Activated naive CD4-positive, alpha-beta T cell treated with anti-CD3 and anti-CD28 coated beads for 36 hours (primary cell): Measurements from ENCODE around the gene C1orf56. TPM values are rescaled to one million over a fixed set of nuclear protein-coding genes. Genes with fewer than 3 reads are reported as not detected.

Source experiments
- CTCF ChIA-PET: fragments of 350-600 bp; sonication (Branson Sonifier 250); formaldehyde crosslinking; loops from one replicate; lab custom pipeline; 2021; ENCODE audit warnings: antibody characterized with exemption; lab: Charles Lee
- DNase-seq: peaks from one replicate; pipeline ENCODE4 v3.0.0-alpha.2; 2020
- H3K27ac Mint-ChIP-seq: one replicate; pipeline ENCODE4 v1.8.0; 2021; ENCODE audit warnings: mild to moderate bottlenecking, mixed read lengths
- H3K27me3 Mint-ChIP-seq: one replicate; pipeline ENCODE4 v1.8.0; 2021; ENCODE audit warnings: low read depth, mixed read lengths
- H3K36me3 Mint-ChIP-seq: one replicate; pipeline ENCODE4 v1.8.0; 2021; ENCODE audit warnings: low read depth, mixed read lengths
- H3K4me1 Mint-ChIP-seq: one replicate; pipeline ENCODE4 v1.8.0; 2021; ENCODE audit warnings: low read depth, mixed read lengths
- H3K4me3 Mint-ChIP-seq: one replicate; pipeline ENCODE4 v1.8.0; 2021; ENCODE audit warnings: mild to moderate bottlenecking, moderate library complexity, mixed read lengths
- H3K9me3 Mint-ChIP-seq: one replicate; pipeline ENCODE4 v1.8.0; 2021; ENCODE audit warnings: mixed read lengths
- intact Hi-C: fragments of 100-400 bp; cut with micrococcal nuclease; formaldehyde crosslinking; loops from one replicate; pipeline ENCODE4 v1.15.1; 2023
- total RNA-seq, 2 experiments: library from RNA; stranded (reverse); gene quantifications; one replicate each; pipeline ENCODE4 v1.2.3, GENCODE V29; 2021

The C1orf56 gene
- total RNA-seq, 2 experiments from 2014 or later: 0.49 to 0.57 TPM

DNA sequence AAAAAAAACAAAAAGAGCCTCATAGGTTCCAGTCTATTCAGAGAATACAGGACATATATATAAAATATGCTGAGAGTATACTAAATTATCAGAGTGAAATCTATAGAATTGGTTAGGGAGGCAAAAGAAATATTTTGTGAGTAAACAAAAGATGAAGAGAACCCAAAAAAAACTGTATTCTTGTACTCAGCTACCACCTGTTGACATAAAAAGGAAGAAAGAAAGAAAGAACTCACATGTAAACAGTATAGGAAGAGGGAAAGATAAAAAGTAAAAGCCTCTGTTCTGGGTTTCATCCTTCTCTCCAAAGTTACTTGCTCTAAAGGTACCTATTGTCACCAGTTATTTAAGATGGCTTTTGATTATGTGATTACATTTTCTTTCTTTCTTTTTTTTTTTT lies 21.1 kb upstream of the C1orf56 start:
- Mint-ChIP-seq H3K27ac (no peak overlapping the region), H3K4me3 (no peak overlapping the region), H3K9me3 (no peaks in the 10 kb centered on the region), H3K36me3 (peaks cover 11% of the 10 kb centered on the region), H3K4me1 (peaks cover 6% of the 10 kb centered on the region), H3K27me3 (no peaks in the 10 kb centered on the region)
- DNase-seq: no peak
- intact Hi-C loops: no loop called here
- CTCF ChIA-PET: interaction anchor here (1.2 to 3.3 kb wide), 3 partner anchors 21 to 130 kb away, joined by 6 to 30 read pairs (median 24); partner anchors contain the start of genes C1orf56 and TNFAIP8L2

GRCh38 chr1:151032164-151032563 lies 15.4 kb upstream of the C1orf56 start:
- no peak for DNase-seq
- Mint-ChIP-seq H3K9me3 (no peaks in the 10 kb centered on the region), H3K27ac (no peak overlapping the region), H3K4me1 (no peaks in the 10 kb centered on the region), H3K36me3 (peaks cover 23% of the 10 kb centered on the region), H3K4me3 (no peak overlapping the region), H3K27me3 (no peaks in the 10 kb centered on the region)
- CTCF ChIA-PET: interaction anchor here (0.5 to 1.7 kb wide), 3 partner anchors 68 to 223 kb away, joined by 3 to 4 read pairs (median 4); no protein-coding TSS in a partner anchor
- intact Hi-C loops: no loop called here

- Mint-ChIP-seq H3K36me3 (peaks cover 16% of the 10 kb centered on the region), H3K4me3 (no peak overlapping the region), H3K27me3 (no peaks in the 10 kb centered on the region), H3K9me3 (no peaks in the 10 kb centered on the region), H3K27ac (no peak overlapping the region), H3K4me1 (no peaks in the 10 kb centered on the region)
- intact Hi-C loops: no loop called here
- CTCF ChIA-PET: interaction anchor here (0.6 kb wide), 1 partner anchor 88 kb away, joined by 3 read pairs; no protein-coding TSS in a partner anchor
- no peak for DNase-seq
Observed at GRCh38 chr1:151035167-151035566, 12.4 kb upstream of the C1orf56 start.

GRCh38 chr1:151036356-151036755 lies 11.2 kb upstream of the C1orf56 start, which contains the start of gene BNIPL:
BNIPL (plus strand) TSS chr1:151036586; CDS start chr1:151036726, 140 bp downstream.
- CTCF ChIA-PET: interaction anchor here (0.6 to 1.6 kb wide), 4 partner anchors 11 to 180 kb away, joined by 3 to 4 read pairs (median 4); no protein-coding TSS in a partner anchor
- Mint-ChIP-seq H3K4me1 (no peaks in the 10 kb centered on the region), H3K36me3 (peaks cover 16% of the 10 kb centered on the region), H3K27ac (no peak within 1 kb of the TSS), H3K9me3 (no peaks in the 10 kb centered on the region), H3K27me3 (no peaks in the 10 kb centered on the region), H3K4me3 (no peak within 1 kb of the TSS)
- DNase-seq: no peak
- intact Hi-C loops: no loop called here

DNA sequence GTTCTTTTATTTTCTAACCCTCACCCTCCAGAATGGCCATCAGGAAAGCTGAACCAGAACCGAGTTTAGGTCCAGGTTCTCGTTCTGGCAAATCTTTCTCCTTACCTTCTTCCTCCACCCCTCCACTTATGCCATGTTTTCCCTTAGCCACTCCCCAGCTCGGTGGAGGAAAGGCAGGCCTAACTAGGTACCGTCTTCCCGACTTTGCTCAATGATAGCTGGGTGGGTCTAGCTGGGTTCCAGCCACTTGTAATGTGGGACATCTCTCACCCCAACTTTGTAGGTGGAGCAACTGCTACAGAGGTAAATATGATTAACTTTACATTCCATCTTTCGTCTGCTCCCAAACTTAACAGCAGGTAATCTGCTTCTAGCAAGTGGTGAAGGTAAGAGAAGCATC lies 10.5 kb upstream of the C1orf56 start:
- no peaks in the 10 kb centered on the region for H3K9me3 Mint-ChIP-seq
- no peak overlapping the region for H3K27ac Mint-ChIP-seq
- no peak overlapping the region for H3K4me3 Mint-ChIP-seq
- CTCF ChIA-PET: interaction anchor here (0.6 to 1.6 kb wide), 3 partner anchors 12 to 181 kb away, joined by 3 to 4 read pairs (median 4); no protein-coding TSS in a partner anchor
- H3K4me1 Mint-ChIP-seq: no peaks in the 10 kb centered on the region
- H3K27me3 Mint-ChIP-seq: no peaks in the 10 kb centered on the region
- intact Hi-C loops: no loop called here
- no peak for DNase-seq
- H3K36me3 Mint-ChIP-seq: peaks cover 13% of the 10 kb centered on the region

DNA sequence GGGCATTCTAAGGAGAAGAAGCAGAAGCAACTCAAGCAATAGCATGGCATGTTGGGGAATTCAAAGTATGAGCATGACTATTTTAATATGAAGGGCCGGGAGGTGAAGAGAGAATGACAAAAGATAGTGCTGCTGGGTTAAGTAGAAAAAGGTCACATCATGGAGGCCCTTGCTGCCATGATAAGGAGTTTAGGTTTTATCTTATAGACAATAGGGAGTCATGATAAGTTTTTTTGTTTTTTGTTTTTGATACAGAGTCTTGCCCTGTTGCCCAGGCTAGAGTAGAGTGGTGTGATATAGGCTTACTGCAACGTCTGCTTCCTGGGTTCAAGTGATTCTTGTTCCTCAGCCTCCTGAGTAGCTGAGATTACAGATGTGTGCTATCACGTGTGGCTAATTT lies 8.0 kb upstream of the C1orf56 start:
- intact Hi-C loops: no loop called here
- Mint-ChIP-seq H3K27me3 (no peaks in the 10 kb centered on the region), H3K9me3 (no peaks in the 10 kb centered on the region), H3K27ac (no peak overlapping the region), H3K4me3 (no peak overlapping the region), H3K36me3 (peaks cover 7% of the 10 kb centered on the region), H3K4me1 (peaks cover 8% of the 10 kb centered on the region)
- CTCF ChIA-PET: interaction anchor here (1.1 kb wide), 1 partner anchor 43 kb away, joined by 4 read pairs; no protein-coding TSS in a partner anchor
- no peak for DNase-seq

GRCh38 chr1:151043163-151043562 lies 4.4 kb upstream of the C1orf56 start:
- no peak overlapping the region for H3K27ac Mint-ChIP-seq
- H3K9me3 Mint-ChIP-seq: no peaks in the 10 kb centered on the region
- peak; percentile 32 for DNase-seq
- no peaks in the 10 kb centered on the region for H3K36me3 Mint-ChIP-seq
- H3K4me1 Mint-ChIP-seq: peaks cover 22% of the 10 kb centered on the region
- CTCF ChIA-PET: interaction anchor here (0.6 to 2.0 kb wide), 6 partner anchors 18 to 954 kb away, joined by 3 to 9 read pairs (median 4); no protein-coding TSS in a partner anchor
- no peaks in the 10 kb centered on the region for H3K27me3 Mint-ChIP-seq
- intact Hi-C loops: no loop called here
- H3K4me3 Mint-ChIP-seq: no peak overlapping the region

- no peaks in the 10 kb centered on the region for H3K27me3 Mint-ChIP-seq
- peaks cover 7% of the 10 kb centered on the region for H3K36me3 Mint-ChIP-seq
- peak overlapping the region; percentile 87 for H3K4me3 Mint-ChIP-seq
- CTCF ChIA-PET: interaction anchor here (0.5 to 3.7 kb wide), 11 partner anchors 9 to 189 kb away, joined by 3 to 24 read pairs (median 4); partner anchors contain the start of genes CDC42SE1, MINDY1, MLLT11 and TNFAIP8L2
- intact Hi-C loops: loop anchor here (2.0 kb wide), 1 partner anchor 39 kb away; the partner anchor contains the start of gene PRUNE1
- peak overlapping the region; percentile 78 for H3K27ac Mint-ChIP-seq
- no peaks in the 10 kb centered on the region for H3K9me3 Mint-ChIP-seq
- peak; percentile 66 for DNase-seq
- peaks cover 38% of the 10 kb centered on the region for H3K4me1 Mint-ChIP-seq
Observed at GRCh38 chr1:151047925-151048644, 534 bp downstream of the C1orf56 start.

- H3K27ac Mint-ChIP-seq: peak overlapping the region; percentile 36
- peaks cover 35% of the 10 kb centered on the region for H3K4me1 Mint-ChIP-seq
- peaks cover 11% of the 10 kb centered on the region for H3K36me3 Mint-ChIP-seq
- H3K4me3 Mint-ChIP-seq: peak overlapping the region; percentile 87
- no peak for DNase-seq
- CTCF ChIA-PET: interaction anchor here (0.6 to 3.7 kb wide), 9 partner anchors 9 to 420 kb away, joined by 3 to 24 read pairs (median 4); partner anchors contain the start of genes MINDY1 and TNFAIP8L2
- H3K27me3 Mint-ChIP-seq: no peaks in the 10 kb centered on the region
- intact Hi-C loops: loop anchor here (2.0 kb wide), 1 partner anchor 40 kb away; the partner anchor contains the start of gene PRUNE1
- no peaks in the 10 kb centered on the region for H3K9me3 Mint-ChIP-seq
Observed at GRCh38 chr1:151048645-151049032, 1.1 kb downstream of the C1orf56 start.

- no peaks in the 10 kb centered on the region for H3K9me3 Mint-ChIP-seq
- H3K27ac Mint-ChIP-seq: no peak overlapping the region
- peaks cover 37% of the 10 kb centered on the region for H3K4me1 Mint-ChIP-seq
- H3K36me3 Mint-ChIP-seq: peaks cover 16% of the 10 kb centered on the region
- no peaks in the 10 kb centered on the region for H3K27me3 Mint-ChIP-seq
- CTCF ChIA-PET: interaction anchor here (0.7 to 3.7 kb wide), 5 partner anchors 8 to 420 kb away, joined by 3 to 14 read pairs (median 4); partner anchors contain the start of gene MLLT11
- intact Hi-C loops: loop anchor here (2.0 kb wide), 1 partner anchor 41 kb away; the partner anchor contains the start of gene PRUNE1
- no peak overlapping the region for H3K4me3 Mint-ChIP-seq
- no peak for DNase-seq
Observed at GRCh38 chr1:151049458-151049857, 1.9 kb downstream of the C1orf56 start.

GRCh38 chr1:151050051-151050688 lies 2.6 kb downstream of the C1orf56 start:
- Mint-ChIP-seq H3K4me1 (peaks cover 44% of the 10 kb centered on the region), H3K9me3 (no peaks in the 10 kb centered on the region), H3K27me3 (no peaks in the 10 kb centered on the region), H3K4me3 (no peak overlapping the region), H3K27ac (no peak overlapping the region), H3K36me3 (peaks cover 22% of the 10 kb centered on the region)
- DNase-seq: no peak
- intact Hi-C loops: no loop called here
- CTCF ChIA-PET: interaction anchor here (0.9 to 1.6 kb wide), 3 partner anchors 10 to 26 kb away, joined by 3 to 5 read pairs (median 3); partner anchors contain the start of gene MLLT11
